ENCODE results near the gene MAD2L2.

MAD2L2 gene

GRCh38 chr1:11681071-11681771 lies at the start of gene MAD2L2:
Gene MAD2L2 (minus strand): TSS chr1:11681148. CDS start chr1:11680601, 547 bp downstream.
- DNase-seq: peak; percentile 87

- no peak for DNase-seq
Measured at GRCh38 chr1:11730429-11730891, 49.5 kb upstream of the MAD2L2 start.

DNA sequence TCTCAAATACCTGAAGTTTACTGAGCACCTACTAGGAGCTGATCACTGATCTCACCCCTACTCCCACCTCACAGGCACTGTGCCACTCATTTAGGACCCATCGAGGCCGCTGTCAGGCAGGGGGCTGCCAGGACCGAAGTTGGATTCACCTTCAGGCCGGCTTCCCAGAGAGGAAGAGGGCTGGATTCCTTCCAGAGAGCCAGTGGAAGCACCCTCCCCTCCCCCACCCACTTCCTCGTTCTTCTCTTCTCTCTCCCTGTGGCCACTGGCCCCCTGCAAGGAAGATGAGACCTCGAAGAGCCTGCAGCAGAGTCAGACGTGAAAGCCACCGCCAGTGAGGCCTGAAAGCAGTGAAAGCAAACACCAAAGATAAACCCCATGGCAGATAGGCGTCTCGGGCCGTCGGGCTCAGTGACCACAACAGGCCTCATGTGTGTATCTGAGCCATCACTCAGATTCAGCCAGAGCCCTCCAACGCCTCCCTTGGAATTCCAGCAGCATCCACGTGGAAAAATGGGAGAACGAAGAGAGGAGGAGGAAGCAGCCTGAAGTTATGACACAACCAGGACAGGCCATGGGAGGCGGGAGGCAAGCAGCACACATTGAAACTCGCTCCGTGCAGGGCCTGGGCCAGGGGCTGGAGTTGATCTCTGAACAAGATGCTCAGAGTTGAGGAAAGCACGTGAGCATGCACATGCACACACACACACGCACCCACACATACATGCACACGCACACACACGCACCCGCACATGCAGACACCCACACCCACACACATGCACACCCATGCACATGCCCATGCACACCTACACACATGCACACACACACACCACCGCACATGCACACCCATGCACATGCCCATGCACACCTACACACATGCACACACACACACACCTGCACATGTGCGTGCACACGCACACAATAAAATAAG lies 48.8 kb upstream of the MAD2L2 start:
- DNase-seq: no peak

GRCh38 chr1:11729155-11729497 lies 48.2 kb upstream of the MAD2L2 start:
- no peak for DNase-seq

DNA sequence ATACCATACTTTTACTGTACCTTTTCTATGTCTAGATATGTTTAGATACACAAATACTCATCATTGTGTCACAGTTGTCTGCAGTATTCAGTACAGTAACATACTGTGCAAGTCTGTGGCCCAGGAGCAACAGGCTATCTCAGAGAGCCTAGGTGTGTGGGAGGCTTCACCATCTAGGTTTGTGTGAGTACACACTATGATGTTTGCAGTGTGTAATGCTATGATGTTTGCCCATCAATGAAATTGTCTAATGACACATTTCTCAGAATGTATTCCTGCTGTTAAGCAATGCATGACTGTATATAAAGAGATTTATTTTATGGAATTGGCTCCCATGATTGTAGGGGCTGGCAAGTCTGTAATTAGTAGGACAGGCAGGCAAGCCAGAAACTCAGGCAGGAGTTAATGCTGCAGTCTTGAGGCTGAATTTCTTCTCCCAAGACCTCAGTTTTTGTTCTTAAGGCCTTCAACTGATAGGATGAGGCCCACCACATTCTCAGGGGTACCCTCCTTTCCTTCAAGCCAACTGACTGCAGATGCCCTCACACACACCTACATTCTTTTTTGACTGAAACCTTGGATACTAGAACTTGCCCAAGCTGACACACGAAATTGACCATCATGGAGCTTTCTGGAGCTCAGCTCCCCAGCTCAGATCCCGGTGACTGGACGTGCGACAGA lies 47.3 kb upstream of the MAD2L2 start:
- DNase-seq: no peak

- no peak for DNase-seq
Measured at GRCh38 chr1:11727119-11727518, 46.2 kb upstream of the MAD2L2 start.

DNA sequence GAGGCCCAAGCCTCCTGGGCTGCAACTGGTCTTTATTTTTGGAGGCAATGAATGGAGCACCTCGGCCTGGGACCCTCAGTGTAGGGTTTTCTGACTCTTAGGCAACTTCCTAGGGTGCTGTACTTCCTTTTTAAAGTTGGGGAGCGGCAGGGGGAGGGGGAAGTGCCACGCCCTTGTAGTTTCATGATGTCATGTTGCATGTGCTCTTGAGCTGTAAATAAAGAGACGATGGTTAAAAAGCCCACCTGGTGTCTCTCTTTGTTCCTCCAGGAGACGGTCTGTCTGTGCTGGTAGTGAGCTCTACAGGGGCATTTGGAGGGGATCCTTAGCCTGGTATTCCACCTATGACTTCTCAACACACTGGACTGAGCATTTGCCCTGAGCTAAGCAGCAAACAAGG lies 44.7 kb upstream of the MAD2L2 start:
- no peak for DNase-seq

DNA sequence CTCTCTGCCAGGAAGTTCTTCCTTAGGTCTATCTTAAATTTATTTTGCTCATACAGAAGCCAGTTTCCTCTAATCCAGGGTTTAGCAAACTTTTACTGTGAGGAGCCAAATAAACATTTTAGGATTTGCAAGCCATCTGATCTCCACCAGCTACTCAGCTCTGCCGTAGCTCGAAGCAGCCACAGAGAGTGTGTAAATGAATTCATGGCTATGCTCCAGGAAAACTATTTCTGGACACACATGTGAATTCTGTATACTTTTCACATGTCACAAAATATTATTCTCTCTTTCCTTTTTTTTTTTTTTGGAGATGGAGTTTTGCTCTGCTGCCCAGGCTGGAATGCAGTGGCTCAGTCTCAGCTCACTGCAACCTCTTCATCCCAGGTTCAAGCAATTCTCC lies 41.6 kb upstream of the MAD2L2 start:
- no peak for DNase-seq

- DNase-seq: no peak
Measured at GRCh38 chr1:11721311-11721710, 40.4 kb upstream of the MAD2L2 start.

DNA sequence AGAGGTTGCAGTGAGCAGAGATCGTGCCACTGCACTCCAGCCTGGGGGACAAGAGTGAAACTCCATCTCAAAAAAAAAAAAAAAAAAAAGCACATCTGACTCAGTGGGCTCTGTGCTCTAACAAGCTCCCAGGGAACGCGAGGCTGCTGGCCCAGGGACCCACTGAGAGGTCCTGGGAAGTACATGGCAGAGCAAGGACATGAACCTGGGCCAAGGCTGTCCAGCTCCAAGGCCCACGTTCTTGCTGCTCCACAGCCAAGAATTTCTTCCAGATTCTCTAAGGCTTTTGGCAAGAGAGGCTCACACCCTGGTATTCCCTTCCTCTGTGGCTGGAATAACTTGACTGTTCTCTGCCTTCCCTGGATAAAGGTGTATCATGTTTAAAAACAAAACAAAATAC lies 39.6 kb upstream of the MAD2L2 start:
- DNase-seq: no peak

- DNase-seq: no peak
Measured at GRCh38 chr1:11720033-11720376, 39.1 kb upstream of the MAD2L2 start.

DNA sequence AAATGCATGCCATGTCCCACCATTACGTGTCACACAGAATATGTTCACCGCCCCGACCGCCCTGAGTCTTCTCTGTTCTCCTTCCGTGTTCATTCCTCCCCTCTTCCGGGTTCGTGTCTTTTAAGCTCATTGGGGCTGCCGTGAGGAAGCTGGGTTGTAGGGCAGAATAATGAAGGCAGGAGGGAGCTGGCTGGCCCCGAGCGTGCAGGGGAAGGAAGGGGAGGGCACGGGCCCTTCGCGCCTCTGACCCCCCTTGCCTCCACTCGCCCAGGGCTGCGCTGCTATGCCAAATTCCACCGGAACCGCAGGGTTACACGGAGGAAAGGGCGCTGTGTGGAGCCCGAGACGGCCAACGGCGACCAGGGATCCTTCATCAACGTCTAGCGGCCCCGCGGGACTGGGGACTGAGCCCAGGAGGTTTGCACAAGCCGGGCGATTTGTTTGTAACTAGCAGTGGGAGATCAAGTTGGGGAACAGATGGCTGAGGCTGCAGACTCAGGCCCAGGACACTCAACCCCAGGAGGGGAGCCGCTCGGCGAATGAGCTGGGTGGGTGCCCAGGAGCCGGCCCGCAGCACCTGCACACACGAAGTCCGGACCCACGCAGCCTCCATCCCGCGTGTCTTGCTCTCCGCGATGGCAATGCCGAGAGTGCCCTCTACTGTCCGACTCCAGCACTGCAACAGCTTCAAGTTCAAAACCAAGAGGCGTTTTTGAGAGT lies 38.5 kb upstream of the MAD2L2 start:
- DNase-seq: peak; percentile 79

GRCh38 chr1:11714831-11715575 lies 34.1 kb upstream of the MAD2L2 start:
- no peak for DNase-seq

DNA sequence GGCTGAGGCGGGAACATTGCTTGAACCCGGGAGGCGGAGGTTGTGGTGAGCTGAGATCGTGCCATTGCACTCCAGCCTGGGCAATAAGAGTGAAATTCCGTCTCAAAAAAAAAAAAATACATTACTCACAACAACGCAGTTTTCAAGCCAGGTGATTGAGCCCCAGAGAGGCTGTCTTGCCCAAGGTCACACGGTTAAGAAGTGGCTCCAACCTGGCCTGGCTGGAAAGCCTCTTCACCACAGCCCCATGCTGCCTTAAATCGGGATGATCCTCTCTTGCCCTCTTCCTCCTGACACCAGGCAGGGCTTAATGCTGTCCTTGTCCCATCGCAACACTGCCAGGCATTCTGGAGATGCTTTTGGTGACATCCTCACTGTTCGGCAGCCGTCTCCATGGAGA lies 32.1 kb upstream of the MAD2L2 start:
- no peak for DNase-seq

- no peak for DNase-seq
Measured at GRCh38 chr1:11712285-11712684, 31.3 kb upstream of the MAD2L2 start.

DNA sequence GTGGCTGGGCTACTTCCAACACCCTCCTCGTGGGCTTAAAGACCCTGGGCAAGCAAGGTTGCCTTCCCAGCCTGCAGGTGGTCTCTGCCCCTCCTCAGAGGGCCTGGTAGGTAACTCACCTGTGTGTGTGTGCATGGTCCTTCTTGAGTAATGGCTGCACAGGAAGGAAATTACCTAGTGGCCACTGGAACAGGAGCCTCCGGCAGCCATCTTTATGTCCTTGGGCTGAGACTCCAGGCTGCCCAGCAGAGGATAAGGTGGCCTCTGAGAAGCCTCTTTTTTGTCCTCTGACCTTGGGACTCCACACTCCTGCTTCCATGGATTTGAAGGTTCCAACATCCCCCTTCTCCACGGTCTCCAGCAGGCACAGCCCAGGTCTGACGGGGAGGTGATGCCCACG lies 30.5 kb upstream of the MAD2L2 start:
- DNase-seq: no peak

- no peak for DNase-seq
Measured at GRCh38 chr1:11708554-11709350, 27.8 kb upstream of the MAD2L2 start.

GRCh38 chr1:11707621-11708276 lies 26.8 kb upstream of the MAD2L2 start:
- no peak for DNase-seq

DNA sequence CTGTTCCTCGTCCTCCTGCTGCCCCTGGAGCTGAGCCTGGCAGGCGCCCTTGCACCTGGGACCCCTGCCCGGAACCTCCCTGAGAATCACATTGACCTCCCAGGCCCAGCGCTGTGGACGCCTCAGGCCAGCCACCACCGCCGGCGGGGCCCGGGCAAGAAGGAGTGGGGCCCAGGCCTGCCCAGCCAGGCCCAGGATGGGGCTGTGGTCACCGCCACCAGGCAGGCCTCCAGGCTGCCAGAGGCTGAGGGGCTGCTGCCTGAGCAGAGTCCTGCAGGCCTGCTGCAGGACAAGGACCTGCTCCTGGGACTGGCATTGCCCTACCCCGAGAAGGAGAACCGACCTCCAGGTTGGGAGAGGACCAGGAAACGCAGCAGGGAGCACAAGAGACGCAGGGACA lies 25.3 kb upstream of the MAD2L2 start:
- no peak for DNase-seq

GRCh38 chr1:11705596-11705995 lies 24.6 kb upstream of the MAD2L2 start:
- DNase-seq: no peak

Data from stimulated activated CD4-positive, alpha-beta T cell treated with anti-CD3 and anti-CD28 coated beads, Interleukin-1b, Interleukin-23, amount 100 ng/mL, for 48 hours (primary cell).